ENCODE results near the gene CHAF1A.

CHAF1A gene

GRCh38 chr19:4406626-4407025 is 4.2 kb downstream of the CHAF1A start:
- no peak for DNase-seq

GRCh38 chr19:4409123-4409933 is 6.9 kb downstream of the CHAF1A start:
- DNase-seq: no peak

- no peak for DNase-seq
Observed at GRCh38 chr19:4413588-4413987, 11.1 kb downstream of the CHAF1A start.

- DNase-seq: no peak
Observed at GRCh38 chr19:4414144-4414799, 11.8 kb downstream of the CHAF1A start.

- DNase-seq: no peak
Observed at GRCh38 chr19:4414800-4415321, 12.4 kb downstream of the CHAF1A start.

GRCh38 chr19:4415352-4415751 is 12.9 kb downstream of the CHAF1A start:
- no peak for DNase-seq

- no peak for DNase-seq
Observed at GRCh38 chr19:4416268-4416667, 13.8 kb downstream of the CHAF1A start.

GRCh38 chr19:4423416-4424126 is 21.1 kb downstream of the CHAF1A start:
- DNase-seq: no peak

- no peak for DNase-seq
Observed at GRCh38 chr19:4425537-4425936, 23.1 kb downstream of the CHAF1A start.

GRCh38 chr19:4428326-4428975 is 26.0 kb downstream of the CHAF1A start:
- DNase-seq: no peak

GRCh38 chr19:4429256-4429655 is 26.8 kb downstream of the CHAF1A start:
- DNase-seq: no peak

GRCh38 chr19:4429771-4430171 is 27.3 kb downstream of the CHAF1A start:
- DNase-seq: no peak

- no peak for DNase-seq
Observed at GRCh38 chr19:4430760-4431159, 28.3 kb downstream of the CHAF1A start.

GRCh38 chr19:4431296-4431695 is 28.9 kb downstream of the CHAF1A start:
- no peak for DNase-seq

- no peak for DNase-seq
Observed at GRCh38 chr19:4431808-4432674, 29.6 kb downstream of the CHAF1A start.

- no peak for DNase-seq
Observed at GRCh38 chr19:4432918-4433506, 30.6 kb downstream of the CHAF1A start.

GRCh38 chr19:4434391-4434790 is 32.0 kb downstream of the CHAF1A start:
- no peak for DNase-seq

GRCh38 chr19:4436231-4436630 is 33.8 kb downstream of the CHAF1A start:
- no peak for DNase-seq

GRCh38 chr19:4437103-4437502 is 34.7 kb downstream of the CHAF1A start:
- no peak for DNase-seq

GRCh38 chr19:4439243-4439642 is 36.8 kb downstream of the CHAF1A start:
- DNase-seq: no peak

GRCh38 chr19:4441994-4442818 is 39.8 kb downstream of the CHAF1A start:
- no peak for DNase-seq

All from stimulated activated CD4-positive, alpha-beta T cell treated with anti-CD3 and anti-CD28 coated beads, Interleukin-4, amount 100 ng/mL, for 24 hours (primary cell).